ENCODE data around the gene STX4. TPM values are rescaled to one million over a fixed set of nuclear protein-coding genes. Genes with fewer than 3 reads are reported as not detected.

The STX4 gene
- total RNA-seq, 1 donor from 2014 or later = 86.1 TPM

DNA sequence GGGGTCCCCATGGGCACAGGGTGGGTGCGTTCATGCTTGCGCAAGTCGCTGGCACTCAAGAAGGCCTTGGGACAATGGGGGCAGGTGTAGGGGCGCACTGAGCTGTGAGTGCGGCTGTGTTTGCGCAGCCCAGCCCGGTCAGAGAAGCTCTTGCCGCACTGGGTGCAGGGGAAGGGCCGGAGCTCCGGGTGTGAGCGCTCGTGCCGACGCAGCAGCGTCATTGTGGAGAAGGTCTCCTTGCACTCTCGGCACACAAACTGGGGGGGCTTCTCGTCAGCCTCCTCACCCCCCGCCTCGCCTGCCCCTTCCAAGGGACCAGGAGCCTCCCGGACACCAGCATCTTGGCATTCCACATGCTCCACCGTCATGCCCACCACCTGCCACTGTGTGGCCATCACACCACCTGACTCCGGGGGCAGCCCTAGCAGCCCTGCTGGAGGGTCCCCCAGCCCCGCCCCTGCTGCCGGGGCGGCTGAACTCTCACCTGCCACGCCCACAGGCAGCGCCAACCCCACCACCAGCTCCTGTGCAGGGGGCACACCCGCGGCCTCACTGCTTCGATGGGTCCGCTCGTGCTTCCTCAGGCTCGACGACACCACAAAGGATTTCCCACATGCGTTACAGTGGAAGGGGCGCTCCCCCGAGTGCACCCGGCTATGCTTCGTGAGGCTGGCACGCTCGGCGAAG, 27.9 kb downstream of the STX4 start:
- TF ChIP-seq, protein P1, sequence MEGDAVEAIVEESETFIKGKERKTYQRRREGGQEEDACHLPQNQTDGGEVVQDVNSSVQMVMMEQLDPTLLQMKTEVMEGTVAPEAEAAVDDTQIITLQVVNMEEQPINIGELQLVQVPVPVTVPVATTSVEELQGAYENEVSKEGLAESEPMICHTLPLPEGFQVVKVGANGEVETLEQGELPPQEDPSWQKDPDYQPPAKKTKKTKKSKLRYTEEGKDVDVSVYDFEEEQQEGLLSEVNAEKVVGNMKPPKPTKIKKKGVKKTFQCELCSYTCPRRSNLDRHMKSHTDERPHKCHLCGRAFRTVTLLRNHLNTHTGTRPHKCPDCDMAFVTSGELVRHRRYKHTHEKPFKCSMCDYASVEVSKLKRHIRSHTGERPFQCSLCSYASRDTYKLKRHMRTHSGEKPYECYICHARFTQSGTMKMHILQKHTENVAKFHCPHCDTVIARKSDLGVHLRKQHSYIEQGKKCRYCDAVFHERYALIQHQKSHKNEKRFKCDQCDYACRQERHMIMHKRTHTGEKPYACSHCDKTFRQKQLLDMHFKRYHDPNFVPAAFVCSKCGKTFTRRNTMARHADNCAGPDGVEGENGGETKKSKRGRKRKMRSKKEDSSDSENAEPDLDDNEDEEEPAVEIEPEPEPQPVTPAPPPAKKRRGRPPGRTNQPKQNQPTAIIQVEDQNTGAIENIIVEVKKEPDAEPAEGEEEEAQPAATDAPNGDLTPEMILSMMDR (IDR thresholded peaks at IDR 0.05) = no peak
- intact Hi-C loops (cut with DNase I) = no loop called here
- no peak for ATAC-seq
- Histone ChIP-seq H3K36me3 (peaks cover 38% of the 10 kb centered on the region), H3K4me3 (no peak overlapping the region), H3K27me3 (ENCODE audit: low read depth) (no peaks in the 10 kb centered on the region), H3K27ac (no peak overlapping the region), H3K9me3 (no peaks in the 10 kb centered on the region), H3K4me1 (peaks cover 13% of the 10 kb centered on the region)
- DNase-seq = no peak

DNA sequence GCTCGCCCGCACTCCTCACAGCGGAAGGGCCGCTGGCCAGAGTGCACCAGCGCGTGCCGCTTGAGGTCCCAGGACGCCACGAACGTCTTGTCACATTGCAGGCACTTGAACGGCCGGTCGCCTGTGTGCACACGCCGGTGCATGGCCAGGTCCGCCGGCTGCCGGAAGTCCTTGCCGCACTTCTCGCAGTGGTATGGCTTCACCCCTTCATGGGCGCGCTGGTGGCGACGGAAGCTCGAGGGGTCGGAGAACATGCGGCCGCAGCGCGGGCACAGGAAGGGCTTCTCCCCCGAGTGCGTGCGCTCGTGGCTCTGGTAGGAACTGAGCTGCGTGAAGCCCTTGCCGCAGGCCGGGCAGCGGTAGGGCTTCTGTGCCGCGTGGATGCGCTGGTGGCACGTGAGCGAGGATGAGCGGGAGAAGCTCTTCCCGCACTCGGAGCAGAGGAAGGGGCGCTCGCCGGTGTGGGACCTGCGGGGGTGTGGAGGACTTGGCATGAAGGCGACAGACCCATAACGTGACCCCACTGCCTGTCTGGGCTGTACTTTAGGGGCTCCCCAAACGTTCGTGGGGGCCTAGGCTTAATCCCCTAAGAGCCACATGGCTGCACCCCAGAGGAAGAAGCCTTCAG, 28.6 kb downstream of the STX4 start:
- no peak overlapping the region for H3K27ac ChIP-seq
- H3K27me3 ChIP-seq (ENCODE audit: low read depth) = no peaks in the 10 kb centered on the region
- peaks cover 13% of the 10 kb centered on the region for H3K4me1 ChIP-seq
- TF ChIP-seq, protein P1 (IDR thresholded peaks at IDR 0.05) = no peak
- H3K4me3 ChIP-seq = no peak overlapping the region
- intact Hi-C loops (cut with DNase I) = no loop called here
- H3K36me3 ChIP-seq = peaks cover 38% of the 10 kb centered on the region
- ATAC-seq (no peak), DNase-seq (peak; percentile 45)
- no peaks in the 10 kb centered on the region for H3K9me3 ChIP-seq

DNA sequence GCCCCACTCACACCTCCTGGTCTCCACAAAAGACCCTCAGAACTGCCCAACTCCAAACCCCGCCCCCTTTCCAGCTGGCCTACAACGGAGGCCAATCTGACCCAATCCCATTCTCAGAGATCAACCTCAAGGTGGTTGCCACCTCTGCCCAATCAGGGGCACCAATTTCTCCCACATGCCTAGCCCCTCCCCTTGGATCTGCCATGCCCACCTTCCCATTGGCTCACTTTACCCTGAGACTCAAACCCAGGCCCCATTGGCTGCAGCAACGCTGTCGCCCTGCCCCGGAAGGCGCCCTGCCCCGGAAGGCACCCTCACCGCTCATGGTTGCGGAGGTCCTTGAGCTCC, 30.1 kb downstream of the STX4 start:
- intact Hi-C loops (cut with DNase I) = no loop called here
- H3K4me3 ChIP-seq = peak overlapping the region; percentile 14
- peaks cover 33% of the 10 kb centered on the region for H3K36me3 ChIP-seq
- no peaks in the 10 kb centered on the region for H3K9me3 ChIP-seq
- H3K27me3 ChIP-seq (ENCODE audit: low read depth) = no peaks in the 10 kb centered on the region
- DNase-seq (no peak), ATAC-seq (peak in 1 of 2 donors; percentile 6)
- peaks cover 13% of the 10 kb centered on the region for H3K4me1 ChIP-seq
- H3K27ac ChIP-seq = no peak overlapping the region
- TF ChIP-seq, protein P1 (IDR thresholded peaks at IDR 0.05) = no peak

DNA sequence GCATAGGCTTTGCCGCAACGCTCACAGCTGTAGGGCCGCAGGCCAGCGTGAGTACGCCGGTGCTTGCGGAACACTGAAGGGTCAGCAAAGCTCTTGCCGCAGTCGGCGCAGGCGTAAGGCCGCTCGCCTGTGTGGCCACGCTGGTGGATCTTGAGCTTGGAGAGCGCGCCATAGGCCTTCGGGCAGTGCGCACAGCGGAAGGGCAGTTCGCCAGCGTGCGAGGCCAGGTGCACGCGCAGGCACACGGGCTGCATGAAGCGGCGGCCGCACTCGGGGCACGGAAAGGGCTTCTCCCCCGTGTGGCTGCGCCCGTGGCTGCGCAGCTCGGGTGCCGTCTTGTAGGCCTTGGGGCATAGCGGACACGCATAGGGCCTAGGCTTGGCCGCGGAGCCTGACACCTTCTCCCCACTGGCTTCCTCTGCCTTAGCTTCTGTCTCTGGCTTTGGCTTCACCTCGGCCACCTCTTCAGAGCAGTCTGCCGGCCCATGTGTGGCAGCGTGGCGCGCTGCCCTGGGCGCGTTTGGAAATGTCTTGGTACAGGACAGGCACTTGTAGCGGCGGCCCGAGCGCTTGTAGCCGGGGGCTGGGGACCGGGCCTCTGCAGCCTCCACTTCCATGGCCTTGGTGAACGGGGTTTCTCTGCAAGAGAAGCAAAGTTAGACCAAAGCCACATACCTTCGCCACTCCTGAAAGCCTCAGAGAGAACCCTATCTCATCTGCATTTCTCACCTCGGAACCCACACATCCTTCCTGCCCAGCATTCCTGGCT, 30.7 kb downstream of the STX4 start:
- Histone ChIP-seq H3K4me1 (peaks cover 13% of the 10 kb centered on the region), H3K27ac (peak overlapping the region; percentile 64), H3K9me3 (no peaks in the 10 kb centered on the region), H3K4me3 (peak overlapping the region; percentile 14), H3K36me3 (peaks cover 33% of the 10 kb centered on the region), H3K27me3 (ENCODE audit: low read depth) (no peaks in the 10 kb centered on the region)
- intact Hi-C loops (cut with DNase I) = no loop called here
- TF ChIP-seq, protein P1 (IDR thresholded peaks at IDR 0.05) = no peak
- DNase-seq = peak; percentile 44
- ATAC-seq = peak; percentile 28 to 41

DNA sequence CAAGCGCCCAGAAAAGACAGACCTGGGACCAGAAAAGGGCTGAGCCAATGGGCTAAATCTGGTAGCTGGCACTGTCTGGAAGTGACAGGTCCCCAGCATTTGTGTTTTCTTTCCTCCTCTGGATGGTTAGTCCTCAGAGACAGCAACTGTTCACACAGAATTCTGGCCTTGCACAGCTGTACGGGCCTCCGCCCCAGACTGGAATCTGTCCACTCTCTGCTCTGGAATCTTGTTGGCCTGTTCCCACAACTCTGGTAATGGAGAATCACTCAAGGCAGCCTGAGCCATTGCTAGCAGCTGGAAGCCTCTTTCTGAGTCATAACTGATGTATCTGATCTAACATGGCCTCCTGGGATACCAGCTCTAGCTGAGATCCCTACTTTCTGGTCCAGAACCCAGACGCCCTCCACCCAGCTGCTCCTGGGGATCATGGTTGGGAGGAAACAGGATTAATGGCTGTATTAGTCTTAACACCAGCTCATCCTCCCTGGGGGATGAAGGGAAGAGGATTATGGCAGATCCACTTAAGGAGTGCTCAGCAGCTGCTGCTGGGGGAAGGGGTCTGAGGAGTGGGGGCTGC, 31.6 kb downstream of the STX4 start:
- Histone ChIP-seq H3K27ac (peak overlapping the region; percentile 64), H3K4me1 (peaks cover 13% of the 10 kb centered on the region), H3K27me3 (ENCODE audit: low read depth) (no peaks in the 10 kb centered on the region), H3K4me3 (no peak overlapping the region), H3K36me3 (peaks cover 33% of the 10 kb centered on the region), H3K9me3 (no peaks in the 10 kb centered on the region)
- ATAC-seq (peak; percentile 68 to 74), DNase-seq (no peak)
- intact Hi-C loops (cut with DNase I) = no loop called here
- TF ChIP-seq, protein P1 (IDR thresholded peaks at IDR 0.05) = no peak

All from lower lobe of right lung (tissue), 2 donors.